Renal cortex interstitium (tissue), 11 donors: ENCODE data around the gene CD1B. TPM values are rescaled to one million over a fixed set of nuclear protein-coding genes. Genes with fewer than 3 reads are reported as not detected.
"Not testable (repeated sequence)": the region's sequence is repeated elsewhere in the genome, so short reads cannot be mapped to it uniquely, and the experiment has no call there.

Source experiments
- DNase-seq, 11 donors: peaks; one replicate each; pipeline ENCODE4 v3.0.0-alpha.2; 2013; ENCODE audit warnings: low read depth in 9 of 11, low spot score in 4 of 11; ENCODE audit errors: extremely low read depth in 1 of 11
- polyA plus RNA-seq, 3 donors: library from polyadenylated mRNA; unstranded; fragments of 120-200 nt; gene quantifications; one replicate each; pipeline ENCODE4 v1.2.1, GENCODE V29; 2013; ENCODE audit not compliant: insufficient read length in 3 of 3

Gene CD1B
- polyA plus RNA-seq, 3 donors: not detected

DNA sequence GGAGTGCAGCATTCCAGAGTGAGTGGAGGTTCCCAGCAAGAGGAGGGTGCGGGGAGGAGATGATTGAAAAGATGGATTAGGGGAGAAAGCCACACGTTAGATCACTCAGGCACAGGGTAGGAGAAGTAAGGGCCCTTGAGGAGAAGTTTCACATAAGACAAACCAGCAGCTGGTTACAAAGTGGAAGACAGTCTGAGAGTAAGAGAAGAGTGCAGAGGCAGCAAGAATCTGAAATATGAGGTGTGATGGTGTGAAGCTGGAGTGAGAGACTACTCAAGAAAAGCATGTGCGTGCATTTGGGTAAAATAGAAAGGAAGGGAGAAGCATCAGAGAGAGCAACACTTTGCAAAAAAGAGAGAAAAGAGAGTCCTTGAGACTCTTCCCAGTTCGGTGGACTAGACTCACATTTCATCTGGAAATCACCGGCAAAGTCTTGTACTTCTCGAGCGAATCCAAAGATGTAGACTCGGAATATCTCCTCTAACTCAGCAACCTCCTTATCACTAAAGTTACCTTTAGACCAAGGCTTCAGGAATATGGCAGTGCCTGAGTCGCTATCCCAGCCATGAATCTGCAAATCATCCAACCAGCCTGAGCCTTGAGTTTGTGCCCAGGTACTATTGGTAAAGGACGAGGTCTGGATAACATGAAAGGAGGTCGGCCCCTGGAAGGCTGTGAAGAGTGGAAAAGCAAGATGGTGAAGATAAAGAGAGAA, 783 bp downstream of the CD1B start:
- DNase-seq: no peak

DNA sequence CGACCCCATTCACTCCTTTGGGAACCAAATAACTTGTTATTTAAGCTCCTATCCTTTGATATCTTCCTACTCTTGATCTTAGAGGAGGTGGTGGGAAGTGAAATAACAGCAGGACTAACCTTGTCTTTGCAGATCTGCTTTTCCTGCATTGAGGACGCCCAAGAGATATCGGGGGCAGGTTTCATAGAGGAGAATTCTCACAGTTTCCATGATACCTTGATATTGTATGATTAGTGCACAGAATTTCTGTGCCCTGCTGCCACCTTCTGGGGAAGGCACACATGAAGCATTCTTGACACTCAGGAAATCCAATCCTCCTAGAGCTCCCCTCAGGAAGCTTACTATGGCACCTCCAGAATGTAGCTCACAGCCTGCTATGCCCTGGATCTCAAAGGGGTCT, 1.6 kb downstream of the CD1B start:
- DNase-seq: no peak

- no peak for DNase-seq
Measured at GRCh38 chr1:158329300-158329699, 2.0 kb downstream of the CD1B start.

GRCh38 chr1:158328426-158328825, 2.9 kb downstream of the CD1B start:
- no peak for DNase-seq

DNA sequence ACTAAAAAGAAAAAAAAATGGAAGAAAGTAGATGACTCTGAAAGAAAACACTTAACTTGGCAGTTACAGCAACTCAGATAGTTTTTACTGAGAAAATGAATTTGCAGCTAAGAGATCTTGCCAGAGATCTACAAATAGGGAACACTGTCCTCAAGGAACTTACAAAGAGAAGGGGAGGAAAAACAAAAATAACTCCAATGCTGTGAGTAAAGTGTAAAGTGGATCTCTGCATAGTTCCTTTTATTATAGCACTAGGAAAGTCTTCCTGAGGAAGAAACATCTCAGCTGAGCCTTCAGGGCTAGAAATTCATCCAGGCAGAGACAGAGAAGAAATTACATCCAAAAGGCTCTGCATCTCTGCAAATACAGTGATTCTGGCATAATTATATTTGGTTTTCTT, 3.9 kb downstream of the CD1B start:
- no peak for DNase-seq

DNA sequence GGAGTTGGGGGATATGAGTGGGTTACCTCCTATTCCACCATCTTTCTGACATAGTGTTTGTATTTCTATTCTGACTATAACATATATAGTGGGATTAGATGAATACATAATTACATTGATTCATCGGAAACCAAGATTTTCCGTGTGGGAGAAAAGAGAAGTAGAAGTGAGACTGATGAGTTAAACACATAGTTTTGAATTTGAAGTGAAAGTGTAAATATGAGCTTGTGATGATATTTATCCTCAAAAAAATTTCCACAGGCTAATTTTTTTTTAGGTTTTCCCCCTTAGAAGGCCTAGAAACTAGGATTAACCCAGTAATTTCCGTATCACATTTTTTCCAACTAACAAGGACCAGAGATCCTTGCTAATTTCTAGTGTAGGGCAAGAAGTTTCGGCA, 6.9 kb downstream of the CD1B start:
- no peak for DNase-seq

- no peak for DNase-seq
Measured at GRCh38 chr1:158323866-158324265, 7.5 kb downstream of the CD1B start.

DNA sequence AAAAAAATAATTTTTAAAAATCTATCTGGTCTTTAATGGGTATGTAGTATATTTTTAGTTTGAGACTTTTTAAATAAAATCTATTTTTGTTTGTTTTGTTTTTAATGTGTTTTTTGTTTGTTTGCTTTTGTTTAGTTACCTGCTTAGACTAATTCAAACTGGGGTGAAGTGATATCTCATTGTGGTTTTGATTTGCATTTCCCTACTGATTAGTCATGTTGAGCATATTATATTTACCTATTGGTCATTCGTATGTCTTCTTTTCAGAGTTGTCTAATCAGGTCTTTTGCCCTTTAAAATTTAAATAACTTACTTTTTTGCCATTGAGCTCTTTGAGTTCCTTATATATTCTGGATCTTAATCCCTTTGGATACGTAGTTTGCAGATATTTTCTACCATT, 20.3 kb downstream of the CD1B start:
- no peak for DNase-seq

DNA sequence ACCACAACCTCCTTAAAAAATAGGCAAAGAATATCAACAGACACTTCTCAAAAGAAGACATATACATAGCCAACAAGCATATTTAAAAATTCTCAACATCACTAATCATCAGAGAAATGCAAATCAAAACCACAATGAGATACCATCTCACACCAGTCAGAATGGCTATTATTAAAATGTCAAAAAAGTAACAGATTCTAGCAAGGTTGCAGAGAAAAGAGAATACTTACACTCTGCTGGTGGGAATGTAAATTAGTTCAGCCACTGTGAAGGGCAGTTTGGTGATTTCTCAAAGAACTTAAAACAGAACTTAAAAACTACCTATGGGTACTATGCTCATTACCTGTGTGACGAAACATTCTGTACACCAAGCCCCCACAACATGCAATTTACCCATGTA, 20.7 kb downstream of the CD1B start:
- DNase-seq: no peak

DNA sequence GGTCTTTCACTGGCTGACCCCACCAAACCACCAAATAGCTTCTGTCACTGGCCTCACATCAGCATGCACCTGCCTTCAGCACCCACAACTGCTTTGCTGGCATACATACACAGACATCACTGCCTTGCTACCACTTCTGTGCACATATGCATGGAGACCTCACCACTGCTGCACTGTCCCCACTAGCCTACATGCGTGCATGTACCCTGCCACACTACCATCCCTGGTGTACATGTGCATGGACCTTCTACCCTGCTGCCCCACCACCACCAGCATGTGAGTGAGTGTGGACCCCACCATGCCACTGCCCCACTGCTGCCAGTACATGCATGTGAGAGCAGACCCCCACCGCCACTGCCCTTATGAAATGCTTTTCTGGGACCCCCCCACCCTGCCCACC, 35.5 kb downstream of the CD1B start:
- no peak for DNase-seq

- DNase-seq: no peak
Measured at GRCh38 chr1:158290321-158290844, 40.9 kb downstream of the CD1B start.

DNA sequence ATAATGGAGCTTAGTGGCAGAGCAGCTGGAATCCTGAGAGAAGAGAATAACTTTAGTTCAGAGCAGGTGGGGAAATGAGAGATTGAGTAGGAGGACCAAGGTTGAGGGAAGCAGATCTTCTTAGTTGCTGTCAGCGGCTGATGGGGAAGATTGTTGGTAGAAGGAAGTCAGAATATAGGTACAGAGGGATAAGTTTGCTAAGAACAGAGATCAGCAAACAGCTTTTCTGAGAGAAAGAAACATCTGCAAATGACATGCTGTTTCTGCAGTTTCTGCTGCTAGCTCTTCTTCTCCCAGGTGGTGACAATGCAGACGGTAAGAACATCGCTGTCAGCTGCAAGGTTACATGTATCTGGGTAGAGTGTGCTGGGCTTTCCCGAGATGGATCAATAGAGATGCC, 41.5 kb downstream of the CD1B start, which contains the start of gene CD1C:
CD1C (plus strand) TSS at position 113 of the 400 bp plus-strand sequence; CDS start at position 255, 142 bp downstream.
- DNase-seq: no peak

DNA sequence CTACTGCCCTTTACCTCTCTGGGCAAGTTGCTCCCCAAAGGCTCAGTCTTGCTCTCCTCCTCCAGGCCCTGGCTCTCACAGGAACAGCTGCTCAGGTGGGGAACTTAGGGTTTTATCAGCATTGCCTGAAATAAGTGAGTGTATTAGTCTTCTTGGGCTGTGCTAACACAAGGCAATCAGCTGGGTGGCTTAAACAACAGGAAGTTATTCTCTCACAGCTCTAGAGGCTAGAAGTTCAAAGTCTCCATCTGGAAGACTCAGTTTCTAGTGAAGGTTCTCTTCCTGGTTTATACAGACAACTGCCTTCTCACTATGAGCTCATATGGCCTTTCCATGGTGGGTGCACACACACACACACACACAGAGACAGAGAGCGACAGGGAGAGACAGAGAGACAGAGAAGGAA, 44.4 kb downstream of the CD1B start:
- no peak for DNase-seq

DNA sequence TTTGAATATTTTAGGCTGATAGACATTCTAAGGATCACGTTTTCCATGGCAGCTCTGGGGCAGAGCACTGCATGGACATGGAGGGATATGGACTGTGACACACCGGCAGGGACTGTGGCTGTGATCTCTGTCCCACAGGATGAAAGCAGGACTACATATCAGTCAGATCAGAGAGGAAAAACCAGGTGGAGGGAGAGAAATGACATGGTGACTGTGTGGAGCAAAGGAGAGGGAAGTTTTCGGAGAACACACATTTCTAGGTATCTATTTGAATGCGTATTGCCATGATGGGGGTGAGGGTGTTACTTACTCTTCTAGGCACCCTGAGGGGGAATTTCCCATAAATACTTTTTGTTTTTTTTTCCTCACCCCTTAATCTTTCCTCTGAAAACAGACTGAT, 44.8 kb downstream of the CD1B start:
- DNase-seq: no peak

DNA sequence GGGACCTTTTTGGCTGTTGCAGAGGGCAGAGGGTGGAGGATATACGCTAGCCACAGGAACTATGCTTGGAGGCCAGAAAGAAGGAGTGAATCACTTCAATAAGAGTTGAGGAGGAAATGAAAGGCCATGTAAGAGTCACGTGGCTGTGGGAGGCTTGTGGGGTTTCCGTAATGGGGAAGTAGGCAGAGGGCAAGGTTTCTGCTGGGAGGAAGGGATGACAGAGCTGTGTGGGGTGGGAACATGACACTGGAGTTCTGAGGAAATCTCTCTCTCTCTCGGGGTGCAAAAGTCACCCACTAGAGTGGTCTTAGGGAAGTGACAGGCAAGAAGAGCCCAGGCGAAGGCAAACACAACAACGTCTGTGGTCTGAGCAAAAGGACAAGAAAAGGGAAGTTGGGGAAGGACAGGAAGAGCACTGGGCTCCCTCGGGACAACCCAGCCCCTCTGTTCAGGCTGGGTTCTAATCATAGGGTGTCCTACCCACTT, 45.5 kb downstream of the CD1B start:
- peak in 2 of 11 donors; percentile 1 to 7 for DNase-seq

DNA sequence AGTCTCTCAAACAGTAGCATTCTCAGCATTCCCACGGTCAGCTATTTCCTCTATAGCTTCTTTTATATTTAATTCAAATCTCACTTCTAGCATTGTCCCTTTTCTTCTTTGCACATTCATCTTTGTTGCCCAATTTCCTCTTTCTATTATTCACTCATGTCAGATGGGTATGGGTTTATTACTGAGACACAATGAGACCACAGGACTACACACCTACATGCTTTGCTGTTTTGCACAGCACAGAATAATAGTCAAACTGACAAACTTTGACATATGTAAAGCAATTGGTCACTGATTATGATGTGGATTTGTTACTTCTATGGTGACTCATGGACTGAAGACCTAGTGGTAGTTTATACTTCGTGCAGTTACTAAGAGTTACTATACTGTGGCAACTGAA, 47.4 kb downstream of the CD1B start:
- no peak for DNase-seq

DNA sequence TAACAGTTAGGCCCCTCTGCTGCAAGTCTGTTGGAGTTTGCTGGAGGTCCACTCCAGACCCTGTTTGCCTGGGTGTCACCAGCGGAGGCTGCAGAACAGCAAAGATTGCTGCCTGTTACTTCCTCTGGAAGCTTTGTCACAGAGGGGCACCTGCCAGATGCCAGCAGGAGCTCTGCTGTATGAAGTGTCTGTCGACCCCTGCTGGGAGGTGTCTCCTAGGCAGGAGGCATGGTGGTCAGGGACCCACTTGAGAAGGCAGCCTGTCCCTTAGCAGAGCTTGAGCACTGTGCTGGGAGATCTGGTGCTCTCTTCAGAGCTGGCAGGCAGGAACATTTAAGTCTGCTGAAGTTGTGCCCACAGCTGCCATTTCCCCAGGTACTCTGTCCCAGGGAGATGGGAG, 48.9 kb downstream of the CD1B start:
- DNase-seq: not testable (repeated sequence)
